Skeletal muscle satellite cell (primary cell): ENCODE data around the gene CDK5RAP2.

Experiments
- H3K27me3 ChIP-seq: 2 replicates; pipeline ENCODE4 v1.7.0; 2013; ENCODE audit warnings: low read length; ENCODE audit not compliant: control insufficient read depth, insufficient read depth
- H3K36me3 ChIP-seq: 2 replicates; pipeline ENCODE4 v1.7.0; 2013; ENCODE audit warnings: mild to moderate bottlenecking, control low read depth, low read length; ENCODE audit not compliant: insufficient read depth
- H3K4me1 ChIP-seq: 2 replicates; pipeline ENCODE4 v1.7.0; 2013; ENCODE audit warnings: low read length; ENCODE audit not compliant: control insufficient read depth, insufficient read depth
- H3K4me2 ChIP-seq: 2 replicates; pipeline ENCODE4 v1.7.0; 2013; ENCODE audit warnings: mild to moderate bottlenecking, low read length
- H3K4me3 ChIP-seq: 2 replicates; pipeline ENCODE4 v1.7.0; 2013; ENCODE audit warnings: low read length
- H3K9ac ChIP-seq: 2 replicates; pipeline ENCODE4 v1.7.0; 2013; ENCODE audit warnings: mild to moderate bottlenecking, low read depth, low read length, moderate library complexity
- H3K9me3 ChIP-seq: replicated peaks from 2 replicates; pipeline ENCODE4 v1.7.0; 2013; ENCODE audit warnings: mild to moderate bottlenecking, control low read depth, low read length

CDK5RAP2 gene

GRCh38 chr9:120393386-120394057 lies 186.4 kb downstream of the CDK5RAP2 start:
- no peak overlapping the region for H3K4me3 ChIP-seq
- H3K36me3 ChIP-seq: peaks cover 84% of the 10 kb centered on the region
- H3K27me3 ChIP-seq: no peaks in the 10 kb centered on the region
- H3K4me2 ChIP-seq: peak overlapping the region; percentile 41
- peaks cover 55% of the 10 kb centered on the region for H3K4me1 ChIP-seq
- H3K9me3 ChIP-seq: no peaks in the 10 kb centered on the region
- peak overlapping the region; percentile 52 for H3K9ac ChIP-seq

GRCh38 chr9:120392711-120393110 lies 187.3 kb downstream of the CDK5RAP2 start:
- Histone ChIP-seq H3K4me1 (peaks cover 48% of the 10 kb centered on the region), H3K36me3 (peaks cover 89% of the 10 kb centered on the region)

GRCh38 chr9:120392245-120392644 lies 187.7 kb downstream of the CDK5RAP2 start:
- H3K27me3 ChIP-seq: no peaks in the 10 kb centered on the region
- no peak overlapping the region for H3K4me2 ChIP-seq
- no peak overlapping the region for H3K9ac ChIP-seq
- peaks cover 92% of the 10 kb centered on the region for H3K36me3 ChIP-seq
- peaks cover 44% of the 10 kb centered on the region for H3K4me1 ChIP-seq
- H3K4me3 ChIP-seq: no peak overlapping the region
- H3K9me3 ChIP-seq: no peaks in the 10 kb centered on the region

More at GRCh38 chr9:120392711-120393110, 187.3 kb downstream of the CDK5RAP2 start:
- H3K9me3 ChIP-seq: no peaks in the 10 kb centered on the region
- no peak overlapping the region for H3K4me3 ChIP-seq
- no peak overlapping the region for H3K4me2 ChIP-seq
- H3K9ac ChIP-seq: no peak overlapping the region
- H3K27me3 ChIP-seq: no peaks in the 10 kb centered on the region

- peaks cover 44% of the 10 kb centered on the region for H3K4me1 ChIP-seq
- H3K4me3 ChIP-seq: no peak overlapping the region
- no peak overlapping the region for H3K4me2 ChIP-seq
- peaks cover 87% of the 10 kb centered on the region for H3K36me3 ChIP-seq
- no peak overlapping the region for H3K9ac ChIP-seq
- H3K27me3 ChIP-seq: no peaks in the 10 kb centered on the region
- no peaks in the 10 kb centered on the region for H3K9me3 ChIP-seq
Measured at GRCh38 chr9:120391691-120392090, 188.3 kb downstream of the CDK5RAP2 start.

GRCh38 chr9:120390637-120391190 lies 189.3 kb downstream of the CDK5RAP2 start:
- no peak overlapping the region for H3K9ac ChIP-seq

GRCh38 chr9:120389867-120390266 lies 190.1 kb downstream of the CDK5RAP2 start:
- H3K4me1 ChIP-seq: peaks cover 42% of the 10 kb centered on the region
- no peaks in the 10 kb centered on the region for H3K9me3 ChIP-seq
- H3K27me3 ChIP-seq: no peaks in the 10 kb centered on the region
- H3K4me3 ChIP-seq: no peak overlapping the region
- no peak overlapping the region for H3K9ac ChIP-seq
- H3K4me2 ChIP-seq: no peak overlapping the region
- H3K36me3 ChIP-seq: peaks cover 70% of the 10 kb centered on the region

More at GRCh38 chr9:120390637-120391190, 189.3 kb downstream of the CDK5RAP2 start:
- Histone ChIP-seq H3K4me2 (no peak overlapping the region), H3K4me3 (no peak overlapping the region), H3K9me3 (no peaks in the 10 kb centered on the region), H3K36me3 (peaks cover 79% of the 10 kb centered on the region), H3K27me3 (no peaks in the 10 kb centered on the region), H3K4me1 (peaks cover 44% of the 10 kb centered on the region)

- peaks cover 43% of the 10 kb centered on the region for H3K4me1 ChIP-seq
- no peak overlapping the region for H3K9ac ChIP-seq
- H3K36me3 ChIP-seq: peaks cover 68% of the 10 kb centered on the region
Measured at GRCh38 chr9:120389300-120389699, 190.7 kb downstream of the CDK5RAP2 start.

GRCh38 chr9:120388003-120388855 lies 191.7 kb downstream of the CDK5RAP2 start:
- peaks cover 59% of the 10 kb centered on the region for H3K36me3 ChIP-seq
- H3K4me2 ChIP-seq: no peak overlapping the region
- H3K9ac ChIP-seq: no peak overlapping the region
- no peaks in the 10 kb centered on the region for H3K27me3 ChIP-seq
- H3K9me3 ChIP-seq: no peaks in the 10 kb centered on the region
- H3K4me1 ChIP-seq: peaks cover 42% of the 10 kb centered on the region
- no peak overlapping the region for H3K4me3 ChIP-seq

More at GRCh38 chr9:120389300-120389699, 190.7 kb downstream of the CDK5RAP2 start:
- no peaks in the 10 kb centered on the region for H3K27me3 ChIP-seq
- no peak overlapping the region for H3K4me2 ChIP-seq
- H3K4me3 ChIP-seq: no peak overlapping the region
- no peaks in the 10 kb centered on the region for H3K9me3 ChIP-seq

- Histone ChIP-seq H3K4me2 (no peak overlapping the region), H3K9ac (no peak overlapping the region), H3K4me3 (no peak overlapping the region), H3K9me3 (no peaks in the 10 kb centered on the region), H3K36me3 (peaks cover 51% of the 10 kb centered on the region), H3K4me1 (peaks cover 37% of the 10 kb centered on the region), H3K27me3 (no peaks in the 10 kb centered on the region)
Measured at GRCh38 chr9:120387257-120388002, 192.5 kb downstream of the CDK5RAP2 start.

- Histone ChIP-seq H3K27me3 (no peaks in the 10 kb centered on the region), H3K9me3 (no peaks in the 10 kb centered on the region), H3K4me2 (no peak overlapping the region), H3K4me3 (no peak overlapping the region), H3K4me1 (peaks cover 37% of the 10 kb centered on the region), H3K9ac (no peak overlapping the region), H3K36me3 (peaks cover 42% of the 10 kb centered on the region)
Measured at GRCh38 chr9:120386390-120387131, 193.4 kb downstream of the CDK5RAP2 start.
